Astrocyte (in vitro differentiated cells and primary cell): ENCODE results near the gene CBS.
"Not testable (repeated sequence)": the region's sequence is repeated elsewhere in the genome, so short reads cannot be mapped to it uniquely, and the experiment has no call there.

Experiments used
- CTCF ChIP-seq: IDR thresholded peaks from 2 replicates; pipeline ENCODE4 v1.5.1; 2011; ENCODE audit warnings: low read depth, mild to moderate bottlenecking, inconsistent platforms, low read length, moderate library complexity; ENCODE audit not compliant: insufficient read depth
- EZH2 ChIP-seq: IDR thresholded peaks from 2 replicates; pipeline ENCODE4 v1.6.1; 2012; ENCODE audit warnings: mild to moderate bottlenecking, low read length, inconsistent platforms; ENCODE audit not compliant: insufficient read depth

GRCh38 chr21:43108177-43108576, 32.5 kb upstream of the CBS start:
- not testable (repeated sequence) for TF ChIP-seq CTCF, EZH2
